Astrocyte of the spinal cord (primary cell): ENCODE results near the gene SH3BP4.

Source experiments
- DNase-seq: peaks from one replicate; pipeline ENCODE4 v3.0.0; 2011; ENCODE audit warnings: low read depth, low spot score
- H3K4me3 ChIP-seq: 2 replicates; pipeline ENCODE4 v1.5.1; 2011; ENCODE audit warnings: low read depth, mild to moderate bottlenecking, low read length, moderate library complexity
- CTCF ChIP-seq: IDR thresholded peaks from 2 replicates; pipeline ENCODE4 v1.5.1; 2012; ENCODE audit warnings: low read depth, mild to moderate bottlenecking, low read length, inconsistent platforms
- in situ Hi-C: cut with HindIII; loops from 2 replicates; pipeline ENCODE4 v1.10.0; 2017; ENCODE audit warnings: low sequenced_read_pairs

Gene SH3BP4

GRCh38 chr2:234913208-234913626 is 38.6 kb upstream of the SH3BP4 start:
- H3K4me3 ChIP-seq: no peak overlapping the region
- in situ Hi-C loops: no loop called here
- DNase-seq: peak; percentile 63
- TF ChIP-seq CTCF: no peak

- TF ChIP-seq CTCF: no peak
- in situ Hi-C loops: no loop called here
- H3K4me3 ChIP-seq: no peak overlapping the region
- DNase-seq: no peak
These were observed 37.3 kb upstream of the SH3BP4 start for GRCh38 chr2:234914371-234915154.

- in situ Hi-C loops: no loop called here
These were observed 35.1 kb upstream of the SH3BP4 start for GRCh38 chr2:234916674-234917073.

GRCh38 chr2:234917211-234917975 is 34.4 kb upstream of the SH3BP4 start:
- in situ Hi-C loops: no loop called here
- no peak for DNase-seq
- TF ChIP-seq CTCF: no peak

More at GRCh38 chr2:234916674-234917073, 35.1 kb upstream of the SH3BP4 start:
- no peak for TF ChIP-seq CTCF
- no peak for DNase-seq
- no peak overlapping the region for H3K4me3 ChIP-seq

GRCh38 chr2:234919711-234920110 is 32.1 kb upstream of the SH3BP4 start:
- H3K4me3 ChIP-seq: no peak overlapping the region
- in situ Hi-C loops: no loop called here
- peak; percentile 19 for DNase-seq
- no peak for TF ChIP-seq CTCF

More at GRCh38 chr2:234917211-234917975, 34.4 kb upstream of the SH3BP4 start:
- H3K4me3 ChIP-seq: no peak overlapping the region

GRCh38 chr2:234920836-234921235 is 31.0 kb upstream of the SH3BP4 start:
- H3K4me3 ChIP-seq: no peak overlapping the region
- DNase-seq: no peak
- TF ChIP-seq CTCF: no peak
- in situ Hi-C loops: no loop called here
